Activated CD8-positive, alpha-beta T cell treated with anti-CD3 and anti-CD28 coated beads, Interleukin-2, amount 10 ng/mL, durations not matched to agents 7 days and 5 days (primary cell): Measurements from ENCODE around the gene FAM83G. TPM values are rescaled to one million over a fixed set of nuclear protein-coding genes. Genes with fewer than 3 reads are reported as not detected.

Source experiments
- ATAC-seq: fragments of 150-1000 bp; cut with Tn5 transposase; one replicate; pipeline ENCODE4 v1.10.0; 2021; ENCODE audit warnings: moderate library complexity
- CTCF ChIA-PET: fragments of 350-600 bp; sonication (Branson Sonifier 250); formaldehyde crosslinking; loops from one replicate; lab custom pipeline; 2021; ENCODE audit warnings: antibody characterized with exemption; lab: Charles Lee
- POLR2A ChIA-PET: fragments of 350-600 bp; sonication (Branson Sonifier 250); formaldehyde crosslinking; loops from one replicate; lab custom pipeline; 2021; ENCODE audit warnings: antibody characterized with exemption; lab: Charles Lee
- DNase-seq: peaks from one replicate; pipeline ENCODE4 v3.0.0-alpha.2; 2020
- H3K27ac Mint-ChIP-seq: one replicate; pipeline ENCODE4 v1.8.0; 2021; ENCODE audit warnings: mild to moderate bottlenecking, mixed read lengths
- H3K27me3 Mint-ChIP-seq: one replicate; pipeline ENCODE4 v1.8.0; 2021; ENCODE audit warnings: low read depth, mixed read lengths
- H3K36me3 Mint-ChIP-seq: one replicate; pipeline ENCODE4 v1.8.0; 2021; ENCODE audit warnings: low read depth, mixed read lengths
- H3K4me1 Mint-ChIP-seq: one replicate; pipeline ENCODE4 v1.8.0; 2021; ENCODE audit warnings: low read depth, mixed read lengths
- H3K4me3 Mint-ChIP-seq: one replicate; pipeline ENCODE4 v1.8.0; 2021; ENCODE audit warnings: mild to moderate bottlenecking, mixed read lengths
- H3K9me3 Mint-ChIP-seq: one replicate; pipeline ENCODE4 v1.8.0; 2022; ENCODE audit warnings: mixed read lengths; ENCODE audit not compliant: insufficient read depth
- total RNA-seq, 2 experiments: library from RNA; stranded (reverse); gene quantifications; one replicate each; pipeline ENCODE4 v1.2.3, GENCODE V29; 2021

Gene FAM83G
- total RNA-seq, 2 experiments from 2014 or later, result 4.0 to 4.5 TPM

GRCh38 chr17:19013226-19013625 lies 8.7 kb upstream of the FAM83G start:
- Mint-ChIP-seq H3K9me3 (no peaks in the 10 kb centered on the region), H3K27me3 (no peaks in the 10 kb centered on the region), H3K4me1 (no peaks in the 10 kb centered on the region), H3K4me3 (no peak overlapping the region), H3K27ac (no peak overlapping the region), H3K36me3 (no peaks in the 10 kb centered on the region)
- POLR2A ChIA-PET, result interaction anchor here (1.7 kb wide), 1 partner anchor 11 kb away, joined by 5 read pairs; no protein-coding TSS in a partner anchor
- CTCF ChIA-PET, result no interaction called here
- DNase-seq (no peak), ATAC-seq (no peak)

GRCh38 chr17:19012171-19013080 lies 7.9 kb upstream of the FAM83G start:
- H3K27ac Mint-ChIP-seq, result no peak overlapping the region
- H3K36me3 Mint-ChIP-seq, result no peaks in the 10 kb centered on the region
- H3K9me3 Mint-ChIP-seq, result no peaks in the 10 kb centered on the region
- ATAC-seq, result no peak
- peaks cover 6% of the 10 kb centered on the region for H3K27me3 Mint-ChIP-seq
- ChIA-PET CTCF (interaction anchor here (0.7 to 1.1 kb wide), 2 partner anchors 12 to 52 kb away, joined by 3 read pairs; no protein-coding TSS in a partner anchor), POLR2A (interaction anchor here (1.7 kb wide), 1 partner anchor 10 kb away, joined by 5 read pairs; no protein-coding TSS in a partner anchor)
- no peak for DNase-seq
- H3K4me1 Mint-ChIP-seq, result no peaks in the 10 kb centered on the region
- no peak overlapping the region for H3K4me3 Mint-ChIP-seq

- Mint-ChIP-seq H3K27ac (no peak overlapping the region), H3K4me1 (no peaks in the 10 kb centered on the region), H3K36me3 (no peaks in the 10 kb centered on the region), H3K9me3 (no peaks in the 10 kb centered on the region), H3K4me3 (no peak overlapping the region), H3K27me3 (peaks cover 14% of the 10 kb centered on the region)
- ChIA-PET CTCF (interaction anchor here (0.7 to 1.1 kb wide), 2 partner anchors 13 to 51 kb away, joined by 3 read pairs; no protein-coding TSS in a partner anchor), POLR2A (no interaction called here)
- DNase-seq (no peak), ATAC-seq (no peak)
Measured at GRCh38 chr17:19011581-19011980, 7.0 kb upstream of the FAM83G start.

DNA sequence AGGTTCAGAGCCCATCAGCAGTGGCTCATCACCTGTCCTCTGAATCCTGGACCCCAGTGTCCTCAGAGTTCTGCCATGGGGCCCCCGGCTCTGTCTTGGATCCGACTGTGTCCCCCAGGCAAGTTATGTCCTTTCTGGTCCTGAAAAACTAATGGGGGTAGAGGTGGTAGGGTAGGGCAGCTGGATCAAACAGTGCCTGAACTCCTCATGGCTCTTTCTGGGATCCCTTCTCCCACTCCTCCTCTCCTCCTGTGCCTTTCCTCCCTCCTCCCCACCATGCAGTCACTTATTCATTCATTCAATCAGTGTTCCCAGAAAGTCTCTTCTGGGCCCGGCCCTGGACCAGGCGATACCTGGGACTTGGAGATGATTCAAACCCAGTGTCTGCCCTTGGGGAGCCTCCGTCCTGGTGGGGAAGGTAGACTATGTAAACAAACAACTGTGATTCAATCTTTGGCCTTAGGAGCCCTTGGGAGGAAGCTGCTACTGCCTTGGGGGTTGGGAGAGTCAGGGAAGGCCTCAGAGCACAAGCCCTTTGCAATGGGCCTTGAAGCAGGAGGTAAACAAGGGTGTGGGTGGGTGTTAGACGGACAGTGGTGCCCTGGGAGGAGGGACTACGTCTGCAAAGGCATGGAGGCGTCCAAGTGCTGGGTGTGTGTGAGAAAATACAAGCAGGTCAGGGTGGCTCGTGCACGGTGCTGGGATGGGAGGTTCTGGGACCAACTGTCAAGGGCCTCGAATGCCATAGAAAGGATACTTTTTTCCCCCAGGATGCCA lies 6.4 kb upstream of the FAM83G start:
- Mint-ChIP-seq H3K9me3 (no peaks in the 10 kb centered on the region), H3K4me1 (no peaks in the 10 kb centered on the region), H3K36me3 (no peaks in the 10 kb centered on the region), H3K27ac (no peak overlapping the region), H3K4me3 (no peak overlapping the region), H3K27me3 (peaks cover 17% of the 10 kb centered on the region)
- ChIA-PET CTCF (interaction anchor here (1.1 kb wide), 1 partner anchor 50 kb away, joined by 3 read pairs; no protein-coding TSS in a partner anchor), POLR2A (no interaction called here)
- ATAC-seq, result no peak
- DNase-seq, result no peak

- Mint-ChIP-seq H3K27ac (no peak overlapping the region), H3K36me3 (no peaks in the 10 kb centered on the region)
- no peak for ATAC-seq
Measured at GRCh38 chr17:19009970-19010369, 5.4 kb upstream of the FAM83G start.

GRCh38 chr17:19006698-19007097 lies 2.1 kb upstream of the FAM83G start:
- DNase-seq (no peak), ATAC-seq (no peak)
- H3K4me1 Mint-ChIP-seq, result peaks cover 23% of the 10 kb centered on the region
- H3K27ac Mint-ChIP-seq, result no peak overlapping the region
- H3K9me3 Mint-ChIP-seq, result no peaks in the 10 kb centered on the region
- no peaks in the 10 kb centered on the region for H3K36me3 Mint-ChIP-seq
- H3K4me3 Mint-ChIP-seq, result no peak overlapping the region
- ChIA-PET POLR2A (no interaction called here), CTCF (interaction anchor here (2.2 kb wide), 1 partner anchor 46 kb away, joined by 8 read pairs; no protein-coding TSS in a partner anchor)
- peaks cover 19% of the 10 kb centered on the region for H3K27me3 Mint-ChIP-seq

More at GRCh38 chr17:19009970-19010369, 5.4 kb upstream of the FAM83G start:
- no peaks in the 10 kb centered on the region for H3K9me3 Mint-ChIP-seq
- H3K27me3 Mint-ChIP-seq, result peaks cover 19% of the 10 kb centered on the region
- CTCF ChIA-PET, result no interaction called here
- POLR2A ChIA-PET, result no interaction called here
- no peak overlapping the region for H3K4me3 Mint-ChIP-seq
- no peaks in the 10 kb centered on the region for H3K4me1 Mint-ChIP-seq
- no peak for DNase-seq

DNA sequence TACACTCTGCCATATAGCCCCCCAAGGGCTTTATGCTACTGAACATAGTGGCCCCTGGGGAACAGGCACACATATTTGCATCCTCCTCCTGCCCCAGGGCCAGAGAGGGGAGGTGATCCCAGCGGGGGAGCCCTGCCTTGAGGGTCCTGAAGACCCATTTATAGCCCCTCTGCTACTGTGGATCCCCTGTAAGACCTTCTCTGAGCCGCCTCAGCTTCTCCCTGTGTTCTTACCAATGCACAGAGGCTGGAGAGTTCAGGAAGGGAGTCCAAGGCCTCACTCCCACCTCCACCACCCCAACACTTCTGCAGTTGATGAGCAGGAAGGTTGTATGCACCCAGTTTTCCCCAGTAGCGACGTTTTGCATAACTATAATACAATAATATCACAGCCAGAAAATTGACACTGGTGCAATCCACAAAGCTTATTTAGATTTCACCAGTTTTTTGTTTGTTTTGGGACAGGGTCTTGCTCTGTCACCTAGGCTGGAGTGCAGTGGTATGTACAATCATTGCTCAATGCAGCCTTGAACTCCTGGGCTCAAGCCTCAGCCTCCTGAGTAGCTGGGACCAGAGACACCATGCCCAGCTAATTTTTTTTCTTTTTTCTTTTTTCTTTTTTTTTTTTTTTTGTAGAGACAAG lies 1.3 kb upstream of the FAM83G start:
- H3K27ac Mint-ChIP-seq, result peak overlapping the region; percentile 66
- peaks cover 23% of the 10 kb centered on the region for H3K4me1 Mint-ChIP-seq
- peaks cover 19% of the 10 kb centered on the region for H3K27me3 Mint-ChIP-seq
- ATAC-seq, result no peak
- H3K9me3 Mint-ChIP-seq, result no peaks in the 10 kb centered on the region
- ChIA-PET POLR2A (no interaction called here), CTCF (no interaction called here)
- DNase-seq, result no peak
- H3K4me3 Mint-ChIP-seq, result peak overlapping the region; percentile 34
- H3K36me3 Mint-ChIP-seq, result no peaks in the 10 kb centered on the region

DNA sequence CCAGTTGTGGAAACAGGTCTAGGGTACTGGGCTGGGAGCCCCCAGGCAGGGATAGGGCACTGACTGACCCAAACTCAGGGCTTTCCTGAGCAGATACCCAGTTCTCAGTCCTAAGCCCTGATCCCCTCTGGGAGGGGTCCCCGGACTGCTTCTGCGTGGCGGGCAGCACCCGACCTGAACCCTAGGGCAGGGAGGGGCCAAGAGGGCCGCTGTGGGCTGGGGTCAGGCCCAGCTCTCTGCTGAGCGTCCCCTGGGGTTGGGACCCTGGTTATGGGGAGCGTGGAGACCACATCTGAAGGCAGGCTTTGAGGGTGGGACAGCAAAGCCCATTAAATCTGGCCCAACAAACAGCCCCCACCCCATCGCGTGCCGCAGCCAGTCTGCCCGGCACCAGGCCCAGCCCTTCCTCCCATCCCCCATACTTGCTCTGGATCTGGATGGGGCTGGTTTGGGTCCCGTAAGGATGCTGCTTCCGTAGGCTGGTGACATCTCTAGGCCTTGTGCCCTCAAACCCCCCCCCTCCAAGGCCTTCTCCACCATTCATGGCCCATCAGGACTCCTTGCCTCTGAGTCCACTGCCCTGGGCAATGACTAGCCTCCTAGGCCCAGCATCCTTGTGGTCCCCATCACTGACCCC lies 691 bp upstream of the FAM83G start:
- H3K9me3 Mint-ChIP-seq, result no peaks in the 10 kb centered on the region
- no peaks in the 10 kb centered on the region for H3K36me3 Mint-ChIP-seq
- peaks cover 19% of the 10 kb centered on the region for H3K27me3 Mint-ChIP-seq
- ATAC-seq (no peak), DNase-seq (no peak)
- POLR2A ChIA-PET, result interaction anchor here (1.4 to 1.8 kb wide), 2 partner anchors 14 to 18 kb away, joined by 3 to 7 read pairs; no protein-coding TSS in a partner anchor
- H3K27ac Mint-ChIP-seq, result peak overlapping the region; percentile 30
- CTCF ChIA-PET, result no interaction called here
- H3K4me1 Mint-ChIP-seq, result peaks cover 23% of the 10 kb centered on the region
- peak overlapping the region; percentile 42 for H3K4me3 Mint-ChIP-seq

GRCh38 chr17:19003543-19004420 lies 782 bp downstream of the FAM83G start:
- H3K9me3 Mint-ChIP-seq, result no peaks in the 10 kb centered on the region
- DNase-seq (peak; percentile 42), ATAC-seq (peak; percentile 31)
- H3K4me3 Mint-ChIP-seq, result peak overlapping the region; percentile 82
- ChIA-PET CTCF (interaction anchor here (1.2 to 2.8 kb wide), 2 partner anchors 43 kb away, joined by 3 to 12 read pairs; no protein-coding TSS in a partner anchor), POLR2A (interaction anchor here (1.1 to 1.8 kb wide), 3 partner anchors 12 to 19 kb away, joined by 3 to 7 read pairs (median 4); no protein-coding TSS in a partner anchor)
- peaks cover 23% of the 10 kb centered on the region for H3K4me1 Mint-ChIP-seq
- H3K27me3 Mint-ChIP-seq, result peaks cover 19% of the 10 kb centered on the region
- H3K36me3 Mint-ChIP-seq, result no peaks in the 10 kb centered on the region
- peak overlapping the region; percentile 72 for H3K27ac Mint-ChIP-seq
